Erythroblast (primary cell): Measurements from ENCODE around the gene NAT8.
"Not testable (repeated sequence)": the region's sequence is repeated elsewhere in the genome, so short reads cannot be mapped to it uniquely, and the experiment has no call there.

Experiments
- GATA1 ChIP-seq: IDR thresholded peaks from 2 replicates; pipeline ENCODE4 v1.6.1; 2011; ENCODE audit warnings: low read depth, mild to moderate bottlenecking, control low read depth, low read length, moderate library complexity
- POLR2A ChIP-seq: IDR thresholded peaks from 2 replicates; pipeline ENCODE4 v1.6.1; 2011; ENCODE audit warnings: mild to moderate bottlenecking, low read length

DNA sequence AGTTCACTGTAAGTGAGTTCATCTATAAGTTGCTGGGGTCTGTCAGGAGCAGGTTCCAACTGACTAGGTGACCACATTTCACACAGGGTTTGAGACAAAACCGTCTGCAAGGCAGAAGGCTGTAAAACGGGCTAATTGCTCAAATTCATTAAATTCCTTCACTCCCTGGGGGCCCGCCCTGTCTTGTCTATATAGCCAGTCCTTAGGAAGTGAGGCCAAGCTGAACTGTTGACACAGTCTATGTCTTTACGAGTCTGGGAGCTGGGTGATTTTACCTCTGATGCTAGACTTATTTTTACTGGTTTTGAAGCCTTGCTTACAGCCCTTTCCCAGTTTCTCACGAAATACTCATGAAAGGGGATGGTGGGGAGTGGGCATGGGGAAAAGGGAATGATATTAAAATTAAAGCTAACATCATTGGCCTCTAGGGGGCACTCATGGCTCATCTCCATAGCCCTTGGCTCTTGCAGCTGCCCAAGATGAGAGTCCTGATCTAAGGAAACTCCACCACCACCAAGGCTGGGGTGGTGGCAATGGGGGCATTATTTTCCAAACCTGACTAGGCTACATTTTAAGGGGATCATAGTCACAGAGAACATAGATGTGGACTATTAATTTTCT is 37.8 kb upstream of the NAT8 start:
- not testable (repeated sequence) for TF ChIP-seq POLR2A, GATA1
